ENCODE data around the gene IL1RL1.

Gene IL1RL1

GRCh38 chr2:102282678-102283091 is 28.7 kb upstream of the IL1RL1 start:
- FAIRE-seq (no peak), DNase-seq (ENCODE audit: insufficient read length, low spot score) (no peak)
- no peak for TF ChIP-seq POLR2A (IDR thresholded peaks at IDR 0.05; ENCODE audit: low read depth, low read length)

- FAIRE-seq (no peak), DNase-seq (ENCODE audit: insufficient read length, low spot score) (no peak)
- no peak for TF ChIP-seq POLR2A (IDR thresholded peaks at IDR 0.05; ENCODE audit: low read depth, low read length)
Measured at GRCh38 chr2:102283996-102284395, 27.4 kb upstream of the IL1RL1 start.

DNA sequence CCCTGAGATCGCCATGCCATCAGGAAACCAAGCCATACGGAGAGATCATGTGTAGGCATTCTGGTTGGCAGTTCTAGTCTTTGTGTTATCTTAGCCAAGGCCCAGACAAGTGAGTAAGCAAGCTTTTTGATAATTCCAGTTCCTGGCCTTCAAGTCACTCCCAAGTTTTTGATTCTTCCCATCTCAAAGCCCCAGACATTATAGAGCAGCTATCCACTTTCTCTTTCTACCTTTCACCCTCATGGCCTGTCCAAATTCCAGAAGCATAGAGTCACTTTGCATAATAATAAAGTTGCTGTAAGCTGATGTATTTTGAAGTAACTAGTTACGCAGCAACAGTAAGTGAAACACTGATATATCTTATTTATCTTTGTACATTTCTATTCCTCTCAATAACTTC is 26.8 kb upstream of the IL1RL1 start:
- TF ChIP-seq POLR2A (IDR thresholded peaks at IDR 0.05; ENCODE audit: low read depth, low read length) = no peak
- DNase-seq (ENCODE audit: insufficient read length, low spot score) = no peak
- no peak for FAIRE-seq

GRCh38 chr2:102285368-102285767 is 26.0 kb upstream of the IL1RL1 start:
- FAIRE-seq = no peak
- no peak for DNase-seq (ENCODE audit: insufficient read length, low spot score)
- TF ChIP-seq POLR2A (IDR thresholded peaks at IDR 0.05; ENCODE audit: low read depth, low read length) = no peak

DNA sequence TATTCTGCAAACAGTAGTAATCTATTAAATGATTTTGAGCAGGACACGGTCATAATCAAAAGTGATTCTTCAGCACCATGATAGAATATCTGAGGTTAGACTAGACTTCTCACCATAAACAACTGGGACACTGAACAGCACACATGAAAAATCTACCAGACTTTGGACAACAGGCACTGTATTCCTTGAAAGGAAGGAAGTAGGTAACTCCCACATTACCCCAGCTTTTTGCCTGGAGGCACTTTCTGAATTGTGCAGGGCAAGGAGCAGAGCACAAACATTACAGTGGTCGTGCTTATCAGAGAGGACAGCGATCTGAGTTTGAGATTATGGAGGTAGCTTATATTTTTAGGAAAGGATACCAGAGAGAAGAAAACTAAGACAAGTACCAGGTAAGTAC is 25.3 kb upstream of the IL1RL1 start:
- TF ChIP-seq POLR2A (IDR thresholded peaks at IDR 0.05; ENCODE audit: low read depth, low read length) = no peak
- FAIRE-seq (no peak), DNase-seq (ENCODE audit: insufficient read length, low spot score) (no peak)

GRCh38 chr2:102289129-102289528 is 22.2 kb upstream of the IL1RL1 start:
- DNase-seq (ENCODE audit: insufficient read length, low spot score) (no peak), FAIRE-seq (no peak)
- TF ChIP-seq POLR2A (IDR thresholded peaks at IDR 0.05; ENCODE audit: low read depth, low read length) = no peak

DNA sequence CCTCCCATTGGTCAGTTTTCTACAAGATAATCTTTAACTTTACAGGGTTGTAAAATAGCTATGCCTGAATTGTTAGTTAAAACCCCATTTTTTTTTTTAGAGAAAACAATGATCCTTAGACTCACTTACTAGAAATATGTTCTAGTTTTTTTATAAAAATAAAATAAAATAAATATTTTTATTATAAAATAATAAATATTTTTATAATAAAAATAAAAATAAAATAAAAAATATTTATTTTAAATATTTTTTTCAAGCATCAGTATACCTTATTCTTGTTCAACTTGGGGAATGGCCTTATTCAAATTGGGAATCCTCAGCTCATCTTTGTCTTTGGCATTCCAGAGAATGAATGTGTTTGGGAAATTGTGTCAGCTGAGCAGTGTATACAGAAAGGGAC is 20.8 kb upstream of the IL1RL1 start:
- DNase-seq (ENCODE audit: insufficient read length, low spot score) (no peak), FAIRE-seq (no peak)
- no peak for TF ChIP-seq POLR2A (IDR thresholded peaks at IDR 0.05; ENCODE audit: low read depth, low read length)

GRCh38 chr2:102291319-102292075 is 19.9 kb upstream of the IL1RL1 start:
- DNase-seq (ENCODE audit: insufficient read length, low spot score) = no peak
- no peak for FAIRE-seq
- no peak for TF ChIP-seq POLR2A (IDR thresholded peaks at IDR 0.05; ENCODE audit: low read depth, low read length)

DNA sequence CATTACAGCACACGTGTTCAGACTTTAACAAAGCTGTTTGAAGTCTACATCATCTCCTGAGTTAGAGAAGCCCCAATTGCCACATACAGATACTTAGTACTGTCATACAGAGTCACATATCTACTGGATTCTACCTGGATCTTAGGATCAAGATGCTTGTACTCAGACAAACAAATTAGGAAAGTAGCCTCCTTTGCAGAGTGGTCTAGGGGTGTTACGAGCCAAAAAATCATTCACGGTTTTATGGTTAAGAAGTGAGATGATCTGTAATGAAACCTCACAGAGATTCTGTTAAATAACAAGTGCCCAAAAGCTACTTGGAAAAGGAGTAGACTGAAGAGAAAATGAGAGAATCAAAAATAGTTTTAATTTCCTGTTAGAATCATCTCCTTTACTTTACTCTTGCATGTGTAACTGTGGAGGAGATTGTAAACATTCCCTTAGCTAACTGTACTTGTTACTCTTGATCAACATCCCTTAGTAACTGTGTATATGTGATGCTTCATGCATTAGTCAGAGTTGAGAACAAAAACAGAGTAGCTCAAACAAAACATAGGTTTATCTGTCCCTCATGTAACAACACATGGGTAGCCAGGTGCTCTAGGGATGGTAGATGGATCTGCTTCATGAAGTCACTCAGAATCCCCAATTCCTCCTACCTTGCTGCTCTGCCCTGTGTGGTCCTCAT is 16.4 kb upstream of the IL1RL1 start:
- DNase-seq (ENCODE audit: insufficient read length, low spot score) (no peak), FAIRE-seq (no peak)
- no peak for TF ChIP-seq POLR2A (IDR thresholded peaks at IDR 0.05; ENCODE audit: low read depth, low read length)

DNA sequence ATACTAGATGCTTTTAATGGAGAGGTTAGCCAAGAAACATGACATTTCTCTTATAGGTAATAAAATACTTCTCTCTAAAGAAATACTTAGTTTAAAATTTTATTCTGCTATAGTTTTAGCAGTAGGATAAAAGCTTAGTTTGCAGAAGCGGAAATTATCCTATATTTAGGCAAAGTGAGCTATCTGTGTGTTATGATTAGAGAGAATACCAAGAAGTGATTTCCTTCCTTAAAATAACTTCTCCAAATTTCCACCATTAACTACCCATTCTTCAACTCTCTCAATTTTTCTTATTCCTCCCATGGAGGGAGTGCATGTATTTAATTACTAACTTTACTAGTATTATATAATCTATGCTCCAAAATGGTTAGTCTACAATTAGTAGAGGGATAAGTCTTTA is 15.8 kb upstream of the IL1RL1 start:
- no peak for TF ChIP-seq POLR2A (IDR thresholded peaks at IDR 0.05; ENCODE audit: low read depth, low read length)
- DNase-seq (ENCODE audit: insufficient read length, low spot score) (no peak), FAIRE-seq (no peak)

- TF ChIP-seq POLR2A (IDR thresholded peaks at IDR 0.05; ENCODE audit: low read depth, low read length) = no peak
- FAIRE-seq = no peak
Measured at GRCh38 chr2:102296449-102296848, 14.9 kb upstream of the IL1RL1 start.

GRCh38 chr2:102297891-102298290 is 13.5 kb upstream of the IL1RL1 start:
- DNase-seq (ENCODE audit: insufficient read length, low spot score) (no peak), FAIRE-seq (no peak)
- no peak for TF ChIP-seq POLR2A (IDR thresholded peaks at IDR 0.05; ENCODE audit: low read depth, low read length)

More at GRCh38 chr2:102296449-102296848, 14.9 kb upstream of the IL1RL1 start:
- DNase-seq (ENCODE audit: insufficient read length, low spot score) = no peak

- no peak for DNase-seq (ENCODE audit: insufficient read length, low spot score)
- TF ChIP-seq POLR2A (IDR thresholded peaks at IDR 0.05; ENCODE audit: low read depth, low read length) = no peak
- peak; percentile 78 for FAIRE-seq
Measured at GRCh38 chr2:102301867-102302362, 9.4 kb upstream of the IL1RL1 start.

DNA sequence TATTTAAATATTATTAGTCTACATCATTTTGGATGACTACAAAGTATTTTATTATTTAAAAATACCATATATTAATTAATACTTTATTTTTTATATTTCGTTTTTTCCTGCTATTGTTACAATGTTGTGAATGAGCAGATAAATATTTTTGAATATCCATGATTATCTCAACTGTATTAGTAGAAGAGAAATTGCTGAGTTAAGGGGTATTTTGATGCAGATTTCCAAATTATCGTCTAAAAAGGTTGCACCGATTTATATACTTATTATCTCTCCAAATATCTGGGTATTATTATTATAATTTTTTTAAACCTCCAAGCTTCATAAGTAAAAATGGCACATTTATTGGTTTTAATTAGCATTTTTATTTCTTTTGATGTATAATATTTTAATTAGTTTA is 8.9 kb upstream of the IL1RL1 start:
- no peak for TF ChIP-seq POLR2A (IDR thresholded peaks at IDR 0.05; ENCODE audit: low read depth, low read length)
- DNase-seq (ENCODE audit: insufficient read length, low spot score) (no peak), FAIRE-seq (no peak)

DNA sequence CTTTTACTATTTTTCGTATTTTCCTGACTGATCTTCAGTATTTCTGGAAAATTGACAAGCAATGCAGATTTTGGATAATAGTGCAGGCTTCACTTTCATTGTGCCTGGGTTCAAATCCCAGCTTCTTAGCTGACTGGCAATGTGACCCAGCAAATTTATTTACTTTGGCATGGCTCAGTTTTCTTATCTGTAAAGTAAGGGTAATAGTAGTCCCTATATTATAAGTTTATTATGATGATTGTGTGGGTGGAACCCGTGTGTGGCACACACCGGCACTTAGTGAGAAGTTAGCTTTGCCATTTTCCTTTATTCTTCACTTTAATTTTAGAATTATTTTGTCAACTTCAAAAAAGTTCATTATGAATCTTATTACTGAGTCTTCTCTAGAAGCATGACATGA is 7.8 kb upstream of the IL1RL1 start:
- FAIRE-seq = no peak

More for the DNA sequence above, 7.8 kb upstream of the IL1RL1 start:
- DNase-seq (ENCODE audit: insufficient read length, low spot score) = no peak
- TF ChIP-seq POLR2A (IDR thresholded peaks at IDR 0.05; ENCODE audit: low read depth, low read length) = no peak

Data from H54 (cell line).